ENCODE data around the gene SAMD14. TPM values are rescaled to one million over a fixed set of nuclear protein-coding genes. Genes with fewer than 3 reads are reported as not detected.

Gene SAMD14
- total and polyA plus RNA-seq, 11 donors = 0.44 to 3.9 (median 1.2) TPM

- intact Hi-C loops (cut with DNase I) = no loop called here
- TF ChIP-seq, protein P1, sequence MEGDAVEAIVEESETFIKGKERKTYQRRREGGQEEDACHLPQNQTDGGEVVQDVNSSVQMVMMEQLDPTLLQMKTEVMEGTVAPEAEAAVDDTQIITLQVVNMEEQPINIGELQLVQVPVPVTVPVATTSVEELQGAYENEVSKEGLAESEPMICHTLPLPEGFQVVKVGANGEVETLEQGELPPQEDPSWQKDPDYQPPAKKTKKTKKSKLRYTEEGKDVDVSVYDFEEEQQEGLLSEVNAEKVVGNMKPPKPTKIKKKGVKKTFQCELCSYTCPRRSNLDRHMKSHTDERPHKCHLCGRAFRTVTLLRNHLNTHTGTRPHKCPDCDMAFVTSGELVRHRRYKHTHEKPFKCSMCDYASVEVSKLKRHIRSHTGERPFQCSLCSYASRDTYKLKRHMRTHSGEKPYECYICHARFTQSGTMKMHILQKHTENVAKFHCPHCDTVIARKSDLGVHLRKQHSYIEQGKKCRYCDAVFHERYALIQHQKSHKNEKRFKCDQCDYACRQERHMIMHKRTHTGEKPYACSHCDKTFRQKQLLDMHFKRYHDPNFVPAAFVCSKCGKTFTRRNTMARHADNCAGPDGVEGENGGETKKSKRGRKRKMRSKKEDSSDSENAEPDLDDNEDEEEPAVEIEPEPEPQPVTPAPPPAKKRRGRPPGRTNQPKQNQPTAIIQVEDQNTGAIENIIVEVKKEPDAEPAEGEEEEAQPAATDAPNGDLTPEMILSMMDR (IDR thresholded peaks at IDR 0.05) = no peak
- TF ChIP-seq POLR2A (IDR thresholded peaks at IDR 0.05) = no peak
- no peak overlapping the region for H3K4me3 ChIP-seq
- H3K36me3 ChIP-seq = peaks cover 0 to 73% (median 65%) of the 10 kb centered on the region in 9 donors
- WGBS, 4 donors = 94 to 95% (median 94%) methylated on average over 11 of the region's 11 CpGs
- H3K27me3 ChIP-seq = no peaks in the 10 kb centered on the region
- H3K27ac ChIP-seq = no peak overlapping the region
- no peaks in the 10 kb centered on the region for H3K9me3 ChIP-seq
- DNase-seq (no peak), ATAC-seq (no peak)
- peaks cover 0 to 46% (median 33%) of the 10 kb centered on the region in 12 donors for H3K4me1 ChIP-seq
Measured at GRCh38 chr17:50136096-50136687, 6.2 kb upstream of the SAMD14 start.

GRCh38 chr17:50135316-50136095, 5.5 kb upstream of the SAMD14 start:
- WGBS, 4 donors = 92 to 95% (median 93%) methylated on average over 15 to 16 of the region's 16 CpGs
- H3K36me3 ChIP-seq = peaks cover 0 to 66% (median 58%) of the 10 kb centered on the region in 9 donors

DNA sequence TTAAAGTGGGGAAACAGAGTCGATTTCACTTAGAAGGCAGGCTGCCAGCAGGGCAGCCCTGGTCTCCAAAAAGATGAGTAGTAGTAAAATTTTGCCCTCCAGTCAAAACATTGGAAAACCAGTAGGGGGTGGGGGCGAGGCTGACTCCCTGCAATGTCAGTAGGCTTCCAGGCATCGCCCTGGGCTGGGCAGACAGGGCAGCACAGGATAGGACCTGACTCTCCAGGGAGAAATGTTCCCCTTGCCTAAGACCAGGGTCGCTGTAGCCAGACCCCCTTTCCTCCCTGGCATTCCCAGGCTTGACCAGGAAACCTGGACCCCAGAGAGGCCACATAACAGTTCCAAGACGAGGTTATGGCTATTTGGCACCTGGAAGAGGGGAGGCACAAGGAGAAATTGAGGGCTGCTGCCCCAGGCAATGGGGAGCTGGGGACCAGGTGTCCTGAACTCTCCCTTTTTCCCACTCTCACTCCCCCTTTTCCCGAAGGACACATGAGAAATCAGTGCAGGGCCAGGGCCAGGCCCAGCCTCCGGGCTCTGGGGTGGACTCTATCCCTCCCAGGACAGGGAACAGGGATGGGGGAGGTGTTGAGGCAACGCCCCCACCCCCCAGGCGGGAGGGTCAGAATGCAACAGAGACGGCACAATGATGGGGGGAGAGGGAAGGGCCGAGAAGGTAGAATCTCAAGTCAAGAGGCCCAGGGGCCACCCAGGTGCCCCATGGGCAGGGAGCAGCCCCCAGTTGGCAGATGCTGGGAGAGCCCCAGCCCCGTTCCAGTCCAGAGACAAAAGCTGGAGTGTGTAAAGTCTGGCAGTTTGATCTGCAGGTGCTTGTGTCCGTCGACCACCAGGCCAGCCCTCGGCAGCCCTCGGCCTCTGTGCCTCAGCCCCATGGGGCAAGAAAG, 4.5 kb upstream of the SAMD14 start:
- no peak for ATAC-seq
- 72 to 77% (median 76%) methylated on average over 14 to 16 of the region's 16 CpGs for WGBS, 4 donors
- TF ChIP-seq, protein P1 (IDR thresholded peaks at IDR 0.05) = no peak
- no peak for TF ChIP-seq POLR2A (IDR thresholded peaks at IDR 0.05)
- H3K9me3 ChIP-seq = no peaks in the 10 kb centered on the region
- DNase-seq = peak in 1 of 5 donors; percentile 18
- H3K4me1 ChIP-seq = peaks cover 0 to 46% (median 21%) of the 10 kb centered on the region in 12 donors
- peak overlapping the region in 5 of 12 donors; percentile 38 to 97 (median 87) for H3K27ac ChIP-seq
- no peak overlapping the region for H3K4me3 ChIP-seq
- peaks cover 0 to 56% (median 52%) of the 10 kb centered on the region in 9 donors for H3K36me3 ChIP-seq
- peaks cover 0 to 8% (median 0%) of the 10 kb centered on the region in 9 donors for H3K27me3 ChIP-seq
- intact Hi-C loops (cut with DNase I) = loop anchor here in 3 of 10 donors (5.0 kb wide), 1 partner anchor 33 kb away; the partner anchor contains the start of gene SGCA (in 3 of the 3)

More at GRCh38 chr17:50135316-50136095, 5.5 kb upstream of the SAMD14 start:
- no peak for ATAC-seq
- no peak for TF ChIP-seq POLR2A (IDR thresholded peaks at IDR 0.05)
- TF ChIP-seq, protein P1 (IDR thresholded peaks at IDR 0.05) = no peak
- intact Hi-C loops (cut with DNase I) = no loop called here
- Histone ChIP-seq H3K4me3 (no peak overlapping the region), H3K9me3 (no peaks in the 10 kb centered on the region), H3K27ac (no peak overlapping the region), H3K4me1 (peaks cover 0 to 46% (median 27%) of the 10 kb centered on the region in 12 donors), H3K27me3 (peaks cover 0 to 3% (median 0%) of the 10 kb centered on the region in 9 donors)
- DNase-seq = peak in 1 of 5 donors; percentile 15

All from heart left ventricle (tissue), 16 donors.